Neutrophil (primary cell): Measurements from ENCODE around the gene CERS6.

Source experiments
- H3K27ac ChIP-seq: fragments of 200-600 bp; sonication (generic); 2 replicates; pipeline ENCODE4 v1.5.1; 2016; ENCODE audit warnings: mild to moderate bottlenecking, moderate library complexity
- H3K27me3 ChIP-seq: fragments of 200-600 bp; sonication (generic); 2 replicates; pipeline ENCODE4 v1.6.0; 2016; ENCODE audit warnings: mild to moderate bottlenecking
- H3K36me3 ChIP-seq: fragments of 200-600 bp; sonication (generic); 2 replicates; pipeline ENCODE4 v1.5.1; 2017
- H3K4me1 ChIP-seq, 2 experiments: fragments of 200-600 bp in 1 of 2; sonication (generic) in 1 of 2; 1 replicate in 1 of 2; 2 replicates in 1 of 2; pipeline versions ENCODE4 v1.5.1 to v1.6.1; 2013 to 2016; ENCODE audit warnings: low read depth in 1 of 2, low read length in 1 of 2, mild to moderate bottlenecking in 1 of 2, moderate library complexity in 1 of 2; ENCODE audit not compliant: control insufficient read depth in 1 of 2, insufficient read depth in 1 of 2
- H3K4me3 ChIP-seq, 2 experiments: fragments of 200-600 bp in 1 of 2; sonication (generic) in 1 of 2; 1 replicate in 1 of 2; 2 replicates in 1 of 2; pipeline ENCODE4 v1.5.1; 2013 to 2016; ENCODE audit warnings: low read depth in 1 of 2, low read length in 1 of 2, mild to moderate bottlenecking in 1 of 2, moderate library complexity in 1 of 2
- H3K9me3 ChIP-seq: fragments of 200-600 bp; sonication (generic); 2 replicates; pipeline ENCODE4 v1.5.1; 2016
- CTCF ChIP-seq: fragments of 200-600 bp; sonication (generic); IDR thresholded peaks from 2 replicates; pipeline ENCODE4 v1.5.1; 2016; ENCODE audit warnings: antibody characterized with exemption

Gene CERS6

GRCh38 chr2:168730344-168730743 is 274.3 kb downstream of the CERS6 start:
- Histone ChIP-seq H3K4me1 (peaks cover 6 to 9% of the 10 kb centered on the region in 2 experiments), H3K9me3 (no peaks in the 10 kb centered on the region), H3K27ac (no peak overlapping the region), H3K4me3 (no peak overlapping the region), H3K27me3 (no peaks in the 10 kb centered on the region), H3K36me3 (no peaks in the 10 kb centered on the region)
- no peak for TF ChIP-seq CTCF

GRCh38 chr2:168731002-168731401 is 274.9 kb downstream of the CERS6 start:
- H3K27me3 ChIP-seq, result no peaks in the 10 kb centered on the region
- no peaks in the 10 kb centered on the region for H3K36me3 ChIP-seq
- no peak for TF ChIP-seq CTCF
- H3K27ac ChIP-seq, result no peak overlapping the region
- H3K4me3 ChIP-seq, result no peak overlapping the region
- peaks cover 6 to 9% of the 10 kb centered on the region in 2 experiments for H3K4me1 ChIP-seq
- H3K9me3 ChIP-seq, result no peaks in the 10 kb centered on the region

- Histone ChIP-seq H3K27me3 (no peaks in the 10 kb centered on the region), H3K36me3 (no peaks in the 10 kb centered on the region), H3K9me3 (no peaks in the 10 kb centered on the region), H3K4me3 (no peak overlapping the region), H3K4me1 (peaks cover 6 to 9% of the 10 kb centered on the region in 2 experiments), H3K27ac (peak overlapping the region; percentile 45)
- no peak for TF ChIP-seq CTCF
Measured at GRCh38 chr2:168731616-168732015, 275.5 kb downstream of the CERS6 start.

GRCh38 chr2:168732100-168732499 is 276.0 kb downstream of the CERS6 start:
- no peaks in the 10 kb centered on the region for H3K36me3 ChIP-seq
- H3K4me1 ChIP-seq, result peaks cover 6 to 9% of the 10 kb centered on the region in 2 experiments
- no peaks in the 10 kb centered on the region for H3K9me3 ChIP-seq
- H3K4me3 ChIP-seq, result no peak overlapping the region
- no peak for TF ChIP-seq CTCF
- H3K27me3 ChIP-seq, result no peaks in the 10 kb centered on the region
- H3K27ac ChIP-seq, result peak overlapping the region; percentile 45

GRCh38 chr2:168732506-168732905 is 276.4 kb downstream of the CERS6 start:
- TF ChIP-seq CTCF, result no peak
- H3K9me3 ChIP-seq, result no peaks in the 10 kb centered on the region
- H3K27ac ChIP-seq, result no peak overlapping the region
- no peaks in the 10 kb centered on the region for H3K36me3 ChIP-seq
- H3K4me1 ChIP-seq, result peaks cover 6 to 9% of the 10 kb centered on the region in 2 experiments
- no peak overlapping the region for H3K4me3 ChIP-seq
- H3K27me3 ChIP-seq, result no peaks in the 10 kb centered on the region
